EL (cell line): Measurements from ENCODE around the gene SALL1.

ENCODE experiments used
- DNase-seq: peaks from one replicate; pipeline ENCODE4 v3.0.0-alpha.2; 2016

The SALL1 gene

GRCh38 chr16:51139568-51139967, 11.5 kb downstream of the SALL1 start:
- no peak for DNase-seq

- no peak for DNase-seq
Observed at GRCh38 chr16:51138178-51138577, 12.9 kb downstream of the SALL1 start.

- DNase-seq: no peak
Observed at GRCh38 chr16:51137097-51137496, 14.0 kb downstream of the SALL1 start.

GRCh38 chr16:51134876-51135275, 16.2 kb downstream of the SALL1 start:
- DNase-seq: no peak

GRCh38 chr16:51134269-51134812, 16.7 kb downstream of the SALL1 start:
- DNase-seq: no peak

- DNase-seq: no peak
Observed at GRCh38 chr16:51133688-51134087, 17.4 kb downstream of the SALL1 start.

- no peak for DNase-seq
Observed at GRCh38 chr16:51133183-51133582, 17.9 kb downstream of the SALL1 start.

GRCh38 chr16:51132490-51133115, 18.5 kb downstream of the SALL1 start:
- DNase-seq: no peak

- no peak for DNase-seq
Observed at GRCh38 chr16:51131619-51132018, 19.5 kb downstream of the SALL1 start.

- no peak for DNase-seq
Observed at GRCh38 chr16:51129105-51129504, 22.0 kb downstream of the SALL1 start.

- no peak for DNase-seq
Observed at GRCh38 chr16:51125992-51126391, 25.1 kb downstream of the SALL1 start.

GRCh38 chr16:51124896-51125295, 26.2 kb downstream of the SALL1 start:
- DNase-seq: no peak

GRCh38 chr16:51121850-51122249, 29.2 kb downstream of the SALL1 start:
- no peak for DNase-seq

GRCh38 chr16:51120730-51121347, 30.2 kb downstream of the SALL1 start:
- DNase-seq: no peak

- DNase-seq: no peak
Observed at GRCh38 chr16:51119973-51120729, 30.9 kb downstream of the SALL1 start.

- peak; percentile 1 for DNase-seq
Observed at GRCh38 chr16:51119556-51119955, 31.5 kb downstream of the SALL1 start.

GRCh38 chr16:51116353-51116752, 34.7 kb downstream of the SALL1 start:
- no peak for DNase-seq

GRCh38 chr16:51114382-51114781, 36.7 kb downstream of the SALL1 start:
- no peak for DNase-seq

- DNase-seq: no peak
Observed at GRCh38 chr16:51113236-51114125, 37.6 kb downstream of the SALL1 start.

GRCh38 chr16:51112323-51112722, 38.7 kb downstream of the SALL1 start:
- DNase-seq: no peak

- no peak for DNase-seq
Observed at GRCh38 chr16:51111759-51112158, 39.3 kb downstream of the SALL1 start.

GRCh38 chr16:51110700-51111157, 40.3 kb downstream of the SALL1 start:
- DNase-seq: no peak

GRCh38 chr16:51109173-51109572, 41.9 kb downstream of the SALL1 start:
- no peak for DNase-seq
